Measurements from ENCODE around the gene DLX1.
A peak's percentile ranks its signal among the peaks of the same experiment; 100 is the strongest.

The DLX1 gene

GRCh38 chr2:172087780-172088244 is 2.5 kb downstream of the DLX1 start:
- DNase-seq (ENCODE audit: low read depth): no peak

- no peak for DNase-seq (ENCODE audit: low read depth)
Observed at GRCh38 chr2:172088245-172089004, 3.1 kb downstream of the DLX1 start.

- no peak for DNase-seq (ENCODE audit: low read depth)
Observed at GRCh38 chr2:172089005-172089504, 3.7 kb downstream of the DLX1 start.

- no peak for DNase-seq (ENCODE audit: low read depth)
Observed at GRCh38 chr2:172089633-172090032, 4.3 kb downstream of the DLX1 start.

- DNase-seq (ENCODE audit: low read depth): no peak
Observed at GRCh38 chr2:172090044-172090961, 5.0 kb downstream of the DLX1 start.

GRCh38 chr2:172091000-172091641 is 5.8 kb downstream of the DLX1 start:
- no peak for DNase-seq (ENCODE audit: low read depth)

GRCh38 chr2:172091761-172092566 is 6.7 kb downstream of the DLX1 start:
- DNase-seq (ENCODE audit: low read depth): no peak

GRCh38 chr2:172092716-172093415 is 7.6 kb downstream of the DLX1 start:
- no peak for DNase-seq (ENCODE audit: low read depth)

- DNase-seq (ENCODE audit: low read depth): no peak
Observed at GRCh38 chr2:172093416-172094293, 8.3 kb downstream of the DLX1 start.

GRCh38 chr2:172094294-172095145 is 9.2 kb downstream of the DLX1 start:
- no peak for DNase-seq (ENCODE audit: low read depth)

GRCh38 chr2:172095146-172095904 is 10.0 kb downstream of the DLX1 start:
- DNase-seq (ENCODE audit: low read depth): peak; percentile 83

GRCh38 chr2:172095905-172096625 is 10.8 kb downstream of the DLX1 start:
- no peak for DNase-seq (ENCODE audit: low read depth)

GRCh38 chr2:172096626-172097547 is 11.6 kb downstream of the DLX1 start:
- DNase-seq (ENCODE audit: low read depth): peak; percentile 49

GRCh38 chr2:172097557-172098131 is 12.3 kb downstream of the DLX1 start:
- DNase-seq (ENCODE audit: low read depth): no peak

- DNase-seq (ENCODE audit: low read depth): no peak
Observed at GRCh38 chr2:172098287-172098649, 13.0 kb downstream of the DLX1 start.

All from iris pigment epithelial cell (primary cell).